GM23338 (cell line): ENCODE results near the gene RAB7B.

Experiments used
- CTCF ChIP-seq, 2 experiments: fragments of 200-600 bp in 1 of 2; sonication (generic) in 1 of 2; conservative IDR thresholded peaks; 2 replicates each; pipeline versions ENCODE4 v1.5.1 to v1.6.1; 2016 to 2017; ENCODE audit warnings: antibody characterized with exemption in 2 of 2, low read depth in 2 of 2, mild to moderate bottlenecking in 2 of 2, moderate library complexity in 1 of 2
- EZH2phosphoT487 ChIP-seq: fragments of 200-600 bp; sonication (generic); IDR thresholded peaks from one replicate; pipeline ENCODE4 v1.8.1; 2018; ENCODE audit warnings: antibody characterized with exemption; ENCODE audit not compliant: unreplicated experiment
- JUNB ChIP-seq: IDR thresholded peaks from one replicate; pipeline ENCODE4 v1.6.1; 2016; ENCODE audit warnings: antibody characterized with exemption; ENCODE audit not compliant: unreplicated experiment
- REST ChIP-seq: IDR thresholded peaks from one replicate; pipeline ENCODE4 v1.6.1; 2018; ENCODE audit warnings: antibody characterized with exemption; ENCODE audit not compliant: unreplicated experiment
- STAT1 ChIP-seq: IDR thresholded peaks from one replicate; pipeline ENCODE4 v1.6.1; 2016; ENCODE audit warnings: antibody characterized with exemption; ENCODE audit not compliant: unreplicated experiment

- TF ChIP-seq STAT1 (no peak), CTCF (conservative IDR thresholded peaks at IDR 0.05; ENCODE audit: low read depth in 2 of 2) (no peak), EZH2phosphoT487 (no peak), JUNB (no peak), REST (no peak)
These were observed 36.1 kb upstream of the RAB7B start for GRCh38 chr1:206039046-206039973.
